Thoracic aorta (tissue), 2 donors: Measurements from ENCODE around the gene ERN1. TPM values are rescaled to one million over a fixed set of nuclear protein-coding genes. Genes with fewer than 3 reads are reported as not detected.

Experiments
- ATAC-seq: fragments of 150-250 bp; one replicate; pipeline ENCODE4 v1.8.0; 2017; ENCODE audit warnings: low read depth; ENCODE audit not compliant: insufficient number of reproducible peaks, low FRiP score
- DNase-seq: peaks from one replicate; pipeline ENCODE4 v3.0.0-alpha.2; 2020; ENCODE audit warnings: low spot score
- H3K27ac ChIP-seq, 2 donors: fragments of 200-600 bp; sonication (generic); 1 replicate in 1 of 2; 2 replicates in 1 of 2; pipeline ENCODE4 v1.5.1; 2016; ENCODE audit warnings: mild to moderate bottlenecking in 2 of 2, moderate library complexity in 2 of 2
- H3K27me3 ChIP-seq: fragments of 200-600 bp; sonication (generic); replicated peaks from 2 replicates; pipeline ENCODE4 v1.6.0; 2016; ENCODE audit warnings: mild to moderate bottlenecking; ENCODE audit not compliant: insufficient read depth
- H3K36me3 ChIP-seq: fragments of 200-600 bp; sonication (generic); one replicate; pipeline ENCODE4 v1.5.1; 2016
- H3K4me1 ChIP-seq, 2 donors: fragments of 200-600 bp; sonication (generic); 1 replicate in 1 of 2; 2 replicates in 1 of 2; pipeline versions ENCODE4 v1.5.1 to v1.6.0; 2016; ENCODE audit warnings: low read depth in 2 of 2, mild to moderate bottlenecking in 1 of 2; ENCODE audit not compliant: control insufficient read depth in 1 of 2
- H3K4me3 ChIP-seq: fragments of 200-600 bp; sonication (generic); 2 replicates; pipeline ENCODE4 v1.5.1; 2016; ENCODE audit warnings: mild to moderate bottlenecking
- H3K9me3 ChIP-seq: fragments of 200-600 bp; sonication (generic); 2 replicates; pipeline ENCODE4 v1.5.1; 2016
- total RNA-seq, 2 donors: library from RNA; depleted of rRNA; stranded (reverse); fragments of >200 nt; gene quantifications; one replicate each; pipeline versions ENCODE4 v1.1.0 to v1.2.3, GENCODE V29; 2016
- TF ChIP-seq, protein P1 (sequence below): fragments of 200-600 bp; sonication (generic); IDR thresholded peaks from one replicate; pipeline ENCODE4 v1.5.1; 2019; ENCODE audit warnings: antibody characterized with exemption

Gene ERN1
- total RNA-seq, 2 donors from 2014 or later: 13.0 to 22.7 TPM

GRCh38 chr17:64016231-64016784 is 113.6 kb downstream of the ERN1 start:
- Histone ChIP-seq H3K4me1 (no peaks in the 10 kb centered on the region), H3K9me3 (no peaks in the 10 kb centered on the region), H3K36me3 (no peaks in the 10 kb centered on the region), H3K27me3 (no peaks in the 10 kb centered on the region), H3K4me3 (no peak overlapping the region), H3K27ac (no peak overlapping the region)
- TF ChIP-seq, protein P1, sequence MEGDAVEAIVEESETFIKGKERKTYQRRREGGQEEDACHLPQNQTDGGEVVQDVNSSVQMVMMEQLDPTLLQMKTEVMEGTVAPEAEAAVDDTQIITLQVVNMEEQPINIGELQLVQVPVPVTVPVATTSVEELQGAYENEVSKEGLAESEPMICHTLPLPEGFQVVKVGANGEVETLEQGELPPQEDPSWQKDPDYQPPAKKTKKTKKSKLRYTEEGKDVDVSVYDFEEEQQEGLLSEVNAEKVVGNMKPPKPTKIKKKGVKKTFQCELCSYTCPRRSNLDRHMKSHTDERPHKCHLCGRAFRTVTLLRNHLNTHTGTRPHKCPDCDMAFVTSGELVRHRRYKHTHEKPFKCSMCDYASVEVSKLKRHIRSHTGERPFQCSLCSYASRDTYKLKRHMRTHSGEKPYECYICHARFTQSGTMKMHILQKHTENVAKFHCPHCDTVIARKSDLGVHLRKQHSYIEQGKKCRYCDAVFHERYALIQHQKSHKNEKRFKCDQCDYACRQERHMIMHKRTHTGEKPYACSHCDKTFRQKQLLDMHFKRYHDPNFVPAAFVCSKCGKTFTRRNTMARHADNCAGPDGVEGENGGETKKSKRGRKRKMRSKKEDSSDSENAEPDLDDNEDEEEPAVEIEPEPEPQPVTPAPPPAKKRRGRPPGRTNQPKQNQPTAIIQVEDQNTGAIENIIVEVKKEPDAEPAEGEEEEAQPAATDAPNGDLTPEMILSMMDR: no peak
- ATAC-seq (no peak), DNase-seq (no peak)

GRCh38 chr17:64015447-64015846 is 114.5 kb downstream of the ERN1 start:
- no peak for ATAC-seq
- DNase-seq: no peak
- H3K27ac ChIP-seq: no peak overlapping the region
- no peaks in the 10 kb centered on the region for H3K9me3 ChIP-seq
- no peaks in the 10 kb centered on the region for H3K36me3 ChIP-seq
- H3K4me1 ChIP-seq: no peaks in the 10 kb centered on the region
- no peak overlapping the region for H3K4me3 ChIP-seq
- H3K27me3 ChIP-seq: no peaks in the 10 kb centered on the region
- TF ChIP-seq, protein P1: no peak

- Histone ChIP-seq H3K27ac (no peak overlapping the region), H3K36me3 (no peaks in the 10 kb centered on the region), H3K4me1 (no peaks in the 10 kb centered on the region), H3K27me3 (no peaks in the 10 kb centered on the region), H3K9me3 (no peaks in the 10 kb centered on the region), H3K4me3 (no peak overlapping the region)
- TF ChIP-seq, protein P1: no peak
- ATAC-seq (no peak), DNase-seq (no peak)
Measured at GRCh38 chr17:64009571-64010402, 120.2 kb downstream of the ERN1 start.

DNA sequence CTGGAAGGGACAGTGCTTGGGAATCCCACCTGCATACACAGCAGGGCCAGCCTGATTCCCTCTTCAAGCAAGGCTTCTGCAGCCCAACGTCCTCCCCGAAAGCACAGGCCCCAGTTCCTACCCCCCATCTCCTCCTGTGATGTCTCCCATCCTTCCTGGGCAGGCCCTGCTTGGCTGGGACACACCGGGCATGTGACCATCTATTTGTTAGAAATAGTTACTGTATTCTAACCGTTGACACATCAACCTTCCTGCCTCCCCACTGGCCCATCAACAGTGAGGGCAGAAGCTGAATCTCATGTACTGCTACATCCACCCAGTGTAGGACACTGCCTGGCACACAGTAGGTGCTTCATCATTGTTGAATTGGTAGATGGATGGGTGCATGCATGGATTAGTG is 121.1 kb downstream of the ERN1 start:
- TF ChIP-seq, protein P1: no peak
- ATAC-seq (no peak), DNase-seq (no peak)
- Histone ChIP-seq H3K36me3 (no peaks in the 10 kb centered on the region), H3K9me3 (no peaks in the 10 kb centered on the region), H3K27ac (no peak overlapping the region), H3K4me3 (no peak overlapping the region), H3K27me3 (no peaks in the 10 kb centered on the region), H3K4me1 (no peaks in the 10 kb centered on the region)

DNA sequence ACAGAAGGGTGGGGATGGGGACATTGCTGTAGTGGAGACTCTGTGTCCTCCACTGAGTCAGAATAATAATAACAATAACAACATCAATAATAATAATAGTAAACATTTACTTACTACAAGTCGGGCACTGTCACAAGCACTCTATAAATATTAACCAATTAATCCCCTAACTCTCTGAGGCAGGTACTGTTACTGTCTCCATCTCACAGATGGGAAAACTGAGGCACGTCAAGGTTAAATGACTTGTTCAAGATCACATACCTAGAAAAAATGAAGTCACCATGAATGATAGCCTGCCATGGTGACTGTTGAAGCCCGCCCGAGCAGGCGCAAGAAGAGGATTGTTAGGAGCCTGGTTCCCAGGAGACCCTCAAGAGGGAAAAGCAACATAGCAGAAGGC is 121.6 kb downstream of the ERN1 start:
- H3K27ac ChIP-seq: no peak overlapping the region
- no peak for DNase-seq
- TF ChIP-seq, protein P1: no peak

More for the DNA sequence above, 121.6 kb downstream of the ERN1 start:
- ATAC-seq: no peak
- H3K9me3 ChIP-seq: no peaks in the 10 kb centered on the region
- H3K36me3 ChIP-seq: no peaks in the 10 kb centered on the region
- no peaks in the 10 kb centered on the region for H3K4me1 ChIP-seq
- no peak overlapping the region for H3K4me3 ChIP-seq
- H3K27me3 ChIP-seq: no peaks in the 10 kb centered on the region
